Transverse colon (tissue), 4 donors: ENCODE measurements around the gene OFD1. TPM values are rescaled to one million over a fixed set of nuclear protein-coding genes. Genes with fewer than 3 reads are reported as not detected.

Experiments
- DNase-seq: peaks from one replicate; pipeline ENCODE4 v3.0.0-alpha.2; 2019
- H3K27ac ChIP-seq, 4 donors: fragments of 200-600 bp; sonication (generic); 2 replicates each; pipeline ENCODE4 v1.5.1; 2016 to 2018; ENCODE audit warnings: inconsistent platforms in 4 of 4
- H3K27me3 ChIP-seq: fragments of 200-600 bp; sonication (generic); 2 replicates; pipeline ENCODE4 v1.5.1; 2017; ENCODE audit warnings: inconsistent platforms
- H3K36me3 ChIP-seq, 4 donors: fragments of 200-600 bp; sonication (generic); 2 replicates each; pipeline ENCODE4 v1.5.1; 2017 to 2019; ENCODE audit warnings: inconsistent platforms in 4 of 4
- H3K4me1 ChIP-seq, 4 donors: fragments of 200-600 bp; sonication (generic); 2 replicates each; pipeline ENCODE4 v1.5.1; 2017 to 2020; ENCODE audit warnings: inconsistent platforms in 4 of 4
- H3K4me3 ChIP-seq, 4 donors: fragments of 200-600 bp; sonication (generic); 1 replicate in 1 of 4; 2 replicates in 3 of 4; pipeline versions ENCODE4 v1.5.1 to v1.6.1; 2017 to 2019; ENCODE audit warnings: inconsistent platforms in 4 of 4
- H3K9me3 ChIP-seq, 2 donors: fragments of 200-600 bp; sonication (generic); 2 replicates each; pipeline ENCODE4 v1.5.1; 2017 to 2019; ENCODE audit warnings: inconsistent platforms in 2 of 2
- EP300 ChIP-seq: sonication (generic); formaldehyde crosslinking; IDR thresholded peaks from one replicate; pipeline ENCODE4 v1.6.1; 2017; ENCODE audit warnings: antibody characterized with exemption, low read depth
- POLR2A ChIP-seq: fragments of 450-650 bp; IDR thresholded peaks from one replicate; pipeline ENCODE4 v1.6.1; 2016; ENCODE audit warnings: antibody characterized with exemption, mild to moderate bottlenecking, moderate library complexity
- POLR2AphosphoS5 ChIP-seq, 3 donors: sonication (generic); formaldehyde crosslinking; IDR thresholded peaks; one replicate each; pipeline ENCODE4 v1.6.1; 2016; ENCODE audit warnings: antibody characterized with exemption in 3 of 3
- WGBS, 2 donors: methylation state at CpG; one replicate each; pipeline ENCODE4 v1.1.5; 2018; ENCODE audit warnings: low coverage in 1 of 2; 5-methylcytosine and 5-hydroxymethylcytosine counted together
- in situ Hi-C, 4 donors: fragments of 200-750 bp; cut with MboI; loops; one replicate each; pipeline versions ENCODE4 v1.15.0 to v1.15.1; 2017; ENCODE audit warnings: low sequenced_read_pairs in 3 of 4, low pct_ligation_motif_present in 1 of 4, low pct_unique_long_range_greater_than_20kb in 1 of 4
- intact Hi-C: fragments of 100-400 bp; cut with DNase I; formaldehyde crosslinking; loops from one replicate; pipeline ENCODE4 v1.15.1; 2023; ENCODE audit warnings: low total_unique reads
- total RNA-seq, 4 donors: library from RNA; depleted of rRNA; stranded (reverse); fragments of >200 nt; gene quantifications; one replicate each; pipeline ENCODE4 v1.1.0, GENCODE V29; 2016
- TF ChIP-seq, protein P1 (sequence below), 5 experiments: fragments of 200-600 bp in 3 of 5; fragments of 450-650 bp in 2 of 5; sonication (generic) in 3 of 5; IDR thresholded peaks; 1 replicate in 2 of 5; 2 replicates in 3 of 5; pipeline ENCODE4 v1.5.1; 2016 to 2017; ENCODE audit warnings: antibody characterized with exemption in 5 of 5, inconsistent platforms in 3 of 5, mild to moderate bottlenecking in 2 of 5, moderate library complexity in 1 of 5

OFD1 gene
- total RNA-seq, 4 donors from 2014 or later = 27.2 to 184 (median 62.8) TPM

- in situ Hi-C loops = loop anchor here in 3 of 4 donors (10.0 to 25.0 kb wide), 3 partner anchors 247 to 278 kb away; partner anchors contain the start of gene GEMIN8 (in 3 of the 3)
- no peak for TF ChIP-seq EP300
- no peak for TF ChIP-seq POLR2AphosphoS5 (IDR thresholded peaks at IDR 0.05)
- TF ChIP-seq POLR2A = no peak
- TF ChIP-seq, protein P1, sequence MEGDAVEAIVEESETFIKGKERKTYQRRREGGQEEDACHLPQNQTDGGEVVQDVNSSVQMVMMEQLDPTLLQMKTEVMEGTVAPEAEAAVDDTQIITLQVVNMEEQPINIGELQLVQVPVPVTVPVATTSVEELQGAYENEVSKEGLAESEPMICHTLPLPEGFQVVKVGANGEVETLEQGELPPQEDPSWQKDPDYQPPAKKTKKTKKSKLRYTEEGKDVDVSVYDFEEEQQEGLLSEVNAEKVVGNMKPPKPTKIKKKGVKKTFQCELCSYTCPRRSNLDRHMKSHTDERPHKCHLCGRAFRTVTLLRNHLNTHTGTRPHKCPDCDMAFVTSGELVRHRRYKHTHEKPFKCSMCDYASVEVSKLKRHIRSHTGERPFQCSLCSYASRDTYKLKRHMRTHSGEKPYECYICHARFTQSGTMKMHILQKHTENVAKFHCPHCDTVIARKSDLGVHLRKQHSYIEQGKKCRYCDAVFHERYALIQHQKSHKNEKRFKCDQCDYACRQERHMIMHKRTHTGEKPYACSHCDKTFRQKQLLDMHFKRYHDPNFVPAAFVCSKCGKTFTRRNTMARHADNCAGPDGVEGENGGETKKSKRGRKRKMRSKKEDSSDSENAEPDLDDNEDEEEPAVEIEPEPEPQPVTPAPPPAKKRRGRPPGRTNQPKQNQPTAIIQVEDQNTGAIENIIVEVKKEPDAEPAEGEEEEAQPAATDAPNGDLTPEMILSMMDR (IDR thresholded peaks at IDR 0.05) = no peak
- WGBS, 2 donors = 56 to 74% methylated on average over 3 to 8 of the region's 8 CpGs
- Histone ChIP-seq H3K27me3 (no peaks in the 10 kb centered on the region), H3K27ac (no peak overlapping the region), H3K4me3 (no peak overlapping the region), H3K9me3 (no peaks in the 10 kb centered on the region), H3K4me1 (peaks cover 0 to 3% (median 0%) of the 10 kb centered on the region in 4 donors), H3K36me3 (no peaks in the 10 kb centered on the region)
- intact Hi-C loops = loop anchor here (10.0 kb wide), 1 partner anchor 276 kb away; no protein-coding TSS in a partner anchor
- DNase-seq = no peak
Measured at GRCh38 chrX:13759152-13759718, 24.7 kb downstream of the OFD1 start.

DNA sequence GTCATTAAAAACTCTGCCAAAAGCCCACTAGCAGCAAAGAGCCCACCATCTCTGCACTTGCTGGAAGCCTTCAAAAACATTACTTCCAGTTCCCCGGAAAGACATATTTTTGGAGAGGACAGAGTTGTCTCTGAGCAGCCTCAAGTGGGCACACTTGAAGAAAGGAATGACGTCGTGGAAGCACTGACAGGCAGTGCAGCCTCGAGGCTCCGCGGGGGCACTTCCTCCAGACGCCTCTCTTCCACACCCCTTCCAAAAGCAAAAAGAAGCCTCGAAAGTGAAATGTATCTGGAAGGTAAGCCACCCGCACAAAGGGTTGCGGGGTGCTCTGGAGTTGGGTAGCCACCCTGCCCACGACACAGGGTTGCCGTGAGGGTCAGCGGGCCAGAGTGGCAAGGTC lies 25.9 kb downstream of the OFD1 start:
- DNase-seq = no peak
- Histone ChIP-seq H3K27me3 (no peaks in the 10 kb centered on the region), H3K27ac (no peak overlapping the region), H3K9me3 (no peaks in the 10 kb centered on the region), H3K4me1 (peaks cover 0 to 3% (median 1%) of the 10 kb centered on the region in 4 donors), H3K36me3 (no peaks in the 10 kb centered on the region), H3K4me3 (no peak overlapping the region)
- in situ Hi-C loops = loop anchor here in 2 of 4 donors (25.0 kb wide), 2 partner anchors 248 to 277 kb away; partner anchors contain the start of gene GEMIN8 (in 2 of the 2)
- intact Hi-C loops = no loop called here
- TF ChIP-seq, protein P1 (IDR thresholded peaks at IDR 0.05) = no peak
- TF ChIP-seq EP300 (no peak), POLR2AphosphoS5 (IDR thresholded peaks at IDR 0.05) (no peak), POLR2A (no peak)
- WGBS, 2 donors = 87% methylated on average over 13 of the region's 13 CpGs; no CpG with 5 or more reads in 1 of the 2 donors

DNA sequence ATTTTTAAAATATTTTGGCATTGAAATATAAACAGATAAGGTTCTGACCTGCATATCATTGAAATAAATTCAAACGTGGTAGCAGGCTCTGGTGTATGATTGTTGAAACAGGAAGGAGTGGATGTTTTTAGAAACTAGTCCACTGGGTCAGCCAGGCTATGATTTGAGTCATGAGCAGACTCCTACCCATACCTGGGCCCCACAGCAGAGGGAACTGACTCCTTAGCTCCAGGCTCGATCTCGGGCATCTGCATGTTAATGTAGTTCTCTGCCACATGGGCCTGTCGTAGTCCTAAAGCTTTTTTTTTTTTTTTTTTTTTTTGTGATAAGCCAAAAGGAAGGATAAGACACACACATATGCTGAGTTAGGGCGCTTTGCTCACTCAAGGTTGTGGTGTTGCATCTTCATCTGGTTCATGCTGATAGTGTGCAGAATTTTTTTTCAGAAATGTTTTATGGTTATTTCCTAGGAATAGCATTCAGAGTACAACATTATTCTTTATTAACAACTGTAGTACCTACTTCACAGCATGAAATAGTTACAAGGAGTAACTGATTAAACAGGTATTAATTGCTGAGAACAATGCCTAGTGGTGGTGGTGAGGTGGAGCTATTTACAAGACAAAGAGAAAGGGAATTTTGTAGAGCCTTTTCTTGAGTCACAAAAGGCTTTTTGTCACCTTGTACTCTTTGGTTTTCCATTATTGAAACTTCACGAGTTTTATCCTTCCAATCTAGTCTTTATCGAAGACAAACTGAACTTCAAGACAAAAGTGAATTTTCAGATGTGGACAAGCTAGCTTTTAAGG lies 27.3 kb downstream of the OFD1 start:
- H3K27ac ChIP-seq = no peak overlapping the region

More for the DNA sequence above, 27.3 kb downstream of the OFD1 start:
- Histone ChIP-seq H3K27me3 (no peaks in the 10 kb centered on the region), H3K4me3 (no peak overlapping the region), H3K36me3 (no peaks in the 10 kb centered on the region), H3K9me3 (no peaks in the 10 kb centered on the region), H3K4me1 (peaks cover 0 to 3% (median 1%) of the 10 kb centered on the region in 4 donors)
- in situ Hi-C loops (loop anchor here in 2 of 4 donors (25.0 kb wide), 2 partner anchors 250 to 275 kb away; partner anchors contain the start of gene GEMIN8 (in 2 of the 2)), intact Hi-C loops (no loop called here)
- 62 to 72% methylated on average over 4 to 7 of the region's 7 CpGs for WGBS, 2 donors
- DNase-seq = no peak
- TF ChIP-seq, protein P1 (IDR thresholded peaks at IDR 0.05) = no peak
- TF ChIP-seq EP300 (no peak), POLR2A (no peak), POLR2AphosphoS5 (IDR thresholded peaks at IDR 0.05) (no peak)
